GM23338 (cell line): ENCODE results near the gene CRHR1. TPM values are rescaled to one million over a fixed set of nuclear protein-coding genes. Genes with fewer than 3 reads are reported as not detected.

Experiments
- ATAC-seq: fragments of 200-7000 bp; cut with Tn5 transposase; 3 replicates; pipeline ENCODE4 v1.9.1; 2020
- DNase-seq: peaks from one replicate; pipeline ENCODE4 v3.0.0-alpha.2; 2015; ENCODE audit warnings: low spot score
- H2AFZ ChIP-seq: fragments of 200-600 bp; sonication (generic); 2 replicates; pipeline ENCODE4 v1.8.0; 2016; ENCODE audit warnings: antibody characterized with exemption, mild to moderate bottlenecking, moderate library complexity
- H3F3A ChIP-seq: fragments of 200-600 bp; sonication (generic); replicated peaks from 2 replicates; pipeline ENCODE4 v1.8.0; 2017; ENCODE audit warnings: antibody characterized with exemption, mixed run types, low read depth
- H3K27ac ChIP-seq: fragments of 200-600 bp; sonication (generic); 2 replicates; pipeline ENCODE4 v1.6.1; 2016; ENCODE audit warnings: low read depth
- H3K27me3 ChIP-seq: fragments of 200-600 bp; sonication (generic); 2 replicates; pipeline ENCODE4 v1.8.0; 2016; ENCODE audit warnings: mild to moderate bottlenecking, mixed run types, moderate library complexity; ENCODE audit not compliant: insufficient read depth
- H3K36me3 ChIP-seq: fragments of 200-600 bp; sonication (generic); 2 replicates; pipeline ENCODE4 v1.8.0; 2016; ENCODE audit warnings: mild to moderate bottlenecking; ENCODE audit not compliant: insufficient read depth
- H3K4me1 ChIP-seq: fragments of 200-600 bp; sonication (generic); 2 replicates; pipeline ENCODE4 v1.8.0; 2016; ENCODE audit warnings: mild to moderate bottlenecking, moderate library complexity; ENCODE audit not compliant: insufficient read depth
- H3K4me2 ChIP-seq: fragments of 200-600 bp; sonication (generic); 2 replicates; pipeline ENCODE4 v1.7.1; 2017; ENCODE audit warnings: mixed run types
- H3K4me3 ChIP-seq: fragments of 200-600 bp; sonication (generic); 2 replicates; pipeline ENCODE4 v1.6.1; 2016; ENCODE audit warnings: mixed run types
- H3K79me2 ChIP-seq: fragments of 200-600 bp; sonication (generic); replicated peaks from 2 replicates; pipeline ENCODE4 v1.8.0; 2017; ENCODE audit warnings: mild to moderate bottlenecking; ENCODE audit not compliant: insufficient read depth
- H3K9me2 ChIP-seq: fragments of 200-600 bp; sonication (generic); 2 replicates; pipeline ENCODE4 v1.8.0; 2017; ENCODE audit not compliant: insufficient read depth
- H4K20me1 ChIP-seq: fragments of 200-600 bp; sonication (generic); replicated peaks from 2 replicates; pipeline ENCODE4 v1.8.0; 2017; ENCODE audit warnings: mild to moderate bottlenecking; ENCODE audit not compliant: insufficient read depth
- H3K27ac Mint-ChIP-seq: 2 replicates; pipeline ENCODE4 v1.8.0; 2020; ENCODE audit warnings: inconsistent platforms, mild to moderate bottlenecking, moderate library complexity, mixed read lengths
- H3K27me3 Mint-ChIP-seq: 3 replicates; pipeline ENCODE4 v1.8.0; 2022; ENCODE audit warnings: low read depth, mild to moderate bottlenecking, moderate library complexity, mixed read lengths, inconsistent platforms; ENCODE audit not compliant: insufficient read depth, poor library complexity
- H3K36me3 Mint-ChIP-seq: 3 replicates; pipeline ENCODE4 v1.8.0; 2021; ENCODE audit warnings: low read depth, mild to moderate bottlenecking, inconsistent platforms, moderate library complexity, mixed read lengths
- H3K4me1 Mint-ChIP-seq: 3 replicates; pipeline ENCODE4 v1.8.0; 2020; ENCODE audit warnings: mild to moderate bottlenecking, inconsistent platforms, mixed read lengths
- H3K4me3 Mint-ChIP-seq: 3 replicates; pipeline ENCODE4 v1.8.0; 2021; ENCODE audit warnings: moderate library complexity, mild to moderate bottlenecking, inconsistent platforms, mixed read lengths
- H3K9me3 Mint-ChIP-seq: 3 replicates; pipeline ENCODE4 v1.8.0; 2020; ENCODE audit warnings: moderate library complexity, mild to moderate bottlenecking, inconsistent platforms, mixed read lengths
- CREB1 ChIP-seq: fragments of 250-450 bp; sonication (Bioruptor Pico); IDR thresholded peaks from 2 replicates; pipeline ENCODE4 v1.5.0; 2020; ENCODE audit warnings: low read depth, mild to moderate bottlenecking, moderate library complexity
- EZH2 ChIP-seq: fragments of 200-600 bp; sonication (generic); IDR thresholded peaks from one replicate; pipeline ENCODE4 v1.8.0; 2017; ENCODE audit warnings: antibody characterized with exemption, mild to moderate bottlenecking, low read depth; ENCODE audit not compliant: unreplicated experiment
- EZH2phosphoT487 ChIP-seq: fragments of 200-600 bp; sonication (generic); IDR thresholded peaks from one replicate; pipeline ENCODE4 v1.8.1; 2018; ENCODE audit warnings: antibody characterized with exemption; ENCODE audit not compliant: unreplicated experiment
- NANOG ChIP-seq: IDR thresholded peaks from 2 replicates; pipeline ENCODE4 v1.6.1; 2016; ENCODE audit warnings: antibody characterized with exemption, borderline replicate concordance
- STAT1 ChIP-seq: IDR thresholded peaks from one replicate; pipeline ENCODE4 v1.6.1; 2016; ENCODE audit warnings: antibody characterized with exemption; ENCODE audit not compliant: unreplicated experiment
- ZNF114 ChIP-seq: fragments of 250-450 bp; sonication (Bioruptor Pico); IDR thresholded peaks from 2 replicates; pipeline ENCODE4 v1.5.0; 2020; ENCODE audit warnings: mild to moderate bottlenecking, moderate library complexity
- polyA plus RNA-seq: library from polyadenylated mRNA; unstranded; fragments of >200 nt; fragmentation: Nextera tagmentation; extraction: Ambion mirVana; gene quantifications from 2 replicates; pipeline ENCODE4 v1.2.1, GENCODE V29; 2016
- total RNA-seq: library from RNA; depleted of rRNA; stranded (reverse); fragments of >200 nt; shearing (Covaris generic); gene quantifications from 2 replicates; pipeline ENCODE4 v1.2.3, GENCODE V29; 2014
- TF ChIP-seq, protein P1 (sequence below): IDR thresholded peaks from one replicate; pipeline ENCODE4 v1.6.1; 2018; ENCODE audit warnings: antibody characterized with exemption; ENCODE audit not compliant: unreplicated experiment

Gene CRHR1
- total and polyA plus RNA-seq, 2 experiments from 2014 or later, result 0.19 to 0.76 TPM

DNA sequence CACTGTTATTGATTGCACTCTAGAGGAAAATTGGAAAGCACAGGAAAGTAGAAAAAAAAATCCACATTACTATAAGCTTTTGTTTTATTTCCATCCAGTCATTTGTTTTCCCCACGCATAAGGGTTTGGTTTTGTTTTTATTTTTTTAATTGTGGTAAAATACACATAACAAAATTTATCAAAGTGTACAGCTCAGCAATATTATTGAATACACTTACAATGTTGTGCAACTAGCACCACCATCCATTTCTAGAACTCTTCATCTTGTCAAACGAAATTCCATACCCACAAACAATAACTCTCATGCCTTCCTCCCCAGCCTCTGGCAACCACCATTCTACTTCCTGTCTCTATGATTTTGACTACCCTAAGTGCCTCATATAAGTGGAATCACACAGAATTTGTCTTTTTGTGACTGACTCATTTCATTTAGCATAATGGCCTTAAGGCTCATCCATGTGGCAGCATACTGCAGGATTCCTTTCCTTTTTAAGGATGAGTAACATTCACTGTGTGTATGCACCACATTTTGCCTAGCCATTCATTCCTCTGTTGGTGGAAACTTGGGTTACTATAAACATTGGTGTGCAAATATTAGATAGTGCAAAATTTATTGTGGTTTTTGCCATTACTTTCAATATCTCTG, 71.7 kb downstream of the CRHR1 start:
- Mint-ChIP-seq H3K27me3 (peaks cover 9% of the 10 kb centered on the region), H3K9me3 (0 out of 3 replicates have a peak, but pooled peaks cover 5% of the 10 kb centered on the region), H3K4me3 (no peak overlapping the region), H3K27ac (no peak overlapping the region), H3K4me1 (peaks cover 2% of the 10 kb centered on the region; the same call in 1 of the 3 replicates), H3K36me3 (no peaks in the 10 kb centered on the region)
- H3K9me2 ChIP-seq, result no peaks in the 10 kb centered on the region
- H4K20me1 ChIP-seq, result no peaks in the 10 kb centered on the region
- H3K27me3 ChIP-seq, result no peaks in the 10 kb centered on the region
- no peak overlapping the region for H3K4me2 ChIP-seq
- no peak overlapping the region for H2AFZ ChIP-seq
- DNase-seq, result no peak
- H3K79me2 ChIP-seq, result no peaks in the 10 kb centered on the region
- H3K27ac ChIP-seq, result no peak overlapping the region
- H3K4me1 ChIP-seq, result no peaks in the 10 kb centered on the region
- H3K36me3 ChIP-seq, result no peaks in the 10 kb centered on the region
- no peaks in the 10 kb centered on the region for H3F3A ChIP-seq
- TF ChIP-seq STAT1, result no peak
- TF ChIP-seq EZH2, result no peak
- TF ChIP-seq CREB1 (CRISPR knock-in tag), result no peak
- no peak for TF ChIP-seq NANOG
- no peak for TF ChIP-seq ZNF114
- no peak for ATAC-seq
- H3K4me3 ChIP-seq, result no peak overlapping the region

DNA sequence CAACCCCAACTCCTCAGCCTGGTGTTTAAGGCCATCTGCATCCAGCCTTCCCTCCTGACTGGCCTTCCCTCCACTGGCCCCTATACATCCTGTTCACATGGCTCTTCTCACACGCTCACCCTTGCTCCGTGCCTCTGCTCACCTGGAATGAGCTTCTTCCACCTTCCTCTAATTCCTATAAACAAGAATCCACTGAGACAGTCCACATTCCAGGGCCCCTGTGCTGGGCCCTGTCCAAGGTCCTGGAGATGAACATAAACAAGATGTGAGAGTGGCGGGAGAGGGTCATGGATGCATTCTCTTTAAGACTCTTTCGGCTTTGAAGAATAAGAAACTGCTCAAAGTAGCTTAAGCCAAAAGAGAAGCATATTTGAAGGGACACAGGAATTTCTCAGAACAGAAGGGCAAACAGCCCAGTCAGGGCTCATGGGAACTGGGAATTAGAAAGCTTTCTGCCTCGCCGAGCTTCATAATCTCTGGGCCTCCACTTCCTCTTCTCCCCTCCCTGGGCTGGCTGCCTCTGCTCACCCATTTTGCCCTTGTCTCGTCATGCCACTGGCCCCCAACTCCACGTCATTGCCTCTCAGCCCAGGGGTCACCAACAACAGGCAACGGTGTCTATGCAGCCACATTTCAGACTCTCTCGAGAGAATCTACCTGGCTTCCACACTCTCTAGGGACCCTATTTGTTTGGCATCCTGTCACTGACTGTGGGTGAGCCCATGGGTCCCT, 74.0 kb downstream of the CRHR1 start:
- H3K4me3 Mint-ChIP-seq, result no peak overlapping the region

More for the DNA sequence above, 74.0 kb downstream of the CRHR1 start:
- H3K4me1 Mint-ChIP-seq, result peaks cover 2% of the 10 kb centered on the region; the same call in 1 of the 3 replicates
- H3K9me2 ChIP-seq, result no peaks in the 10 kb centered on the region
- ATAC-seq (peak; percentile 92), DNase-seq (peak; percentile 80)
- peaks cover 7% of the 10 kb centered on the region for H3K27me3 Mint-ChIP-seq
- no peaks in the 10 kb centered on the region for H3K36me3 ChIP-seq
- H3F3A ChIP-seq, result no peaks in the 10 kb centered on the region
- no peak for TF ChIP-seq EZH2phosphoT487
- TF ChIP-seq, protein P1, sequence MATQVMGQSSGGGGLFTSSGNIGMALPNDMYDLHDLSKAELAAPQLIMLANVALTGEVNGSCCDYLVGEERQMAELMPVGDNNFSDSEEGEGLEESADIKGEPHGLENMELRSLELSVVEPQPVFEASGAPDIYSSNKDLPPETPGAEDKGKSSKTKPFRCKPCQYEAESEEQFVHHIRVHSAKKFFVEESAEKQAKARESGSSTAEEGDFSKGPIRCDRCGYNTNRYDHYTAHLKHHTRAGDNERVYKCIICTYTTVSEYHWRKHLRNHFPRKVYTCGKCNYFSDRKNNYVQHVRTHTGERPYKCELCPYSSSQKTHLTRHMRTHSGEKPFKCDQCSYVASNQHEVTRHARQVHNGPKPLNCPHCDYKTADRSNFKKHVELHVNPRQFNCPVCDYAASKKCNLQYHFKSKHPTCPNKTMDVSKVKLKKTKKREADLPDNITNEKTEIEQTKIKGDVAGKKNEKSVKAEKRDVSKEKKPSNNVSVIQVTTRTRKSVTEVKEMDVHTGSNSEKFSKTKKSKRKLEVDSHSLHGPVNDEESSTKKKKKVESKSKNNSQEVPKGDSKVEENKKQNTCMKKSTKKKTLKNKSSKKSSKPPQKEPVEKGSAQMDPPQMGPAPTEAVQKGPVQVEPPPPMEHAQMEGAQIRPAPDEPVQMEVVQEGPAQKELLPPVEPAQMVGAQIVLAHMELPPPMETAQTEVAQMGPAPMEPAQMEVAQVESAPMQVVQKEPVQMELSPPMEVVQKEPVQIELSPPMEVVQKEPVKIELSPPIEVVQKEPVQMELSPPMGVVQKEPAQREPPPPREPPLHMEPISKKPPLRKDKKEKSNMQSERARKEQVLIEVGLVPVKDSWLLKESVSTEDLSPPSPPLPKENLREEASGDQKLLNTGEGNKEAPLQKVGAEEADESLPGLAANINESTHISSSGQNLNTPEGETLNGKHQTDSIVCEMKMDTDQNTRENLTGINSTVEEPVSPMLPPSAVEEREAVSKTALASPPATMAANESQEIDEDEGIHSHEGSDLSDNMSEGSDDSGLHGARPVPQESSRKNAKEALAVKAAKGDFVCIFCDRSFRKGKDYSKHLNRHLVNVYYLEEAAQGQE, result peak; percentile 86
- no peaks in the 10 kb centered on the region for H3K4me1 ChIP-seq
- no peak overlapping the region for H2AFZ ChIP-seq
- H3K36me3 Mint-ChIP-seq, result no peaks in the 10 kb centered on the region
- no peak overlapping the region for H3K4me3 ChIP-seq
- no peaks in the 10 kb centered on the region for H4K20me1 ChIP-seq
- H3K79me2 ChIP-seq, result no peaks in the 10 kb centered on the region
- no peaks in the 10 kb centered on the region for H3K27me3 ChIP-seq
- no peak overlapping the region for H3K4me2 ChIP-seq
- H3K27ac ChIP-seq, result no peak overlapping the region
- H3K9me3 Mint-ChIP-seq, result 0 out of 3 replicates have a peak, but pooled peaks cover 5% of the 10 kb centered on the region
- no peak overlapping the region for H3K27ac Mint-ChIP-seq
